ENCODE measurements around the gene SYT12. TPM values are rescaled to one million over a fixed set of nuclear protein-coding genes. Genes with fewer than 3 reads are reported as not detected.

The SYT12 gene
- total RNA-seq, 1 experiment from 2014 or later = 1.9 TPM

DNA sequence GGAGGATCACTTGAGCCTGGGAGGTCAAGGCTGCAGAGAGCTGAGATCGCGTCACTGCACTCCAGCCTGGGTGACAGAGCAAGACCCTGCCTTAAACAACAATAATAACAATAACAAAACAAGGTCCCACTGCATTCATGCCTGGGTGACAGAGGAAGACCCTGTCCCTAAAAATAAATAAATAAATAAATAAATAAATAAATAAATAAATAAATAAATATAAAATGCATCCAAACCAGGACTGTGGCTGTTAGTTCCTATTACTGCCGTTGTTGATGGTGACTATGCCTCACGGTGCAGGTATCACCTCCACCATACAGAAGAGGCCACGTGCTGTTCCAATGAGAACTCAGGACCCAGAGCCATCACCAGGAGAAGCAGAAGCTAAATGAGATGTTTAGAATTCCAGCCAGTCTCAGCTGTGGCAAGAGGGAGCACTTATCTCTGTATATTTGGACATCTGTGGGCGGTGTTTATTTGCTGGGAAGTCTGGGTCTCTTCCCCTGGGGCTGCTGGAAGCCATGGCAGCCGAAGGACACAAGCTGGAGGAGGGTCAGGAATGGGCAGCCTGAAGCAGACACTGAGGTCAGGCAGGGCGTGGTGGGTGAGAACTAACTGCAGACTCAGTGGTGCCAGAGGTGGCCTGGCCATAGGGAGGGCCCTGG, 26.2 kb upstream of the SYT12 start:
- Histone ChIP-seq H2BK20ac (ENCODE audit: low read depth, low read length, poor library complexity, severe bottlenecking) (no peak overlapping the region), H2BK120ac (ENCODE audit: low read depth, low read length, poor library complexity, severe bottlenecking) (no peak overlapping the region), H4K91ac (ENCODE audit: insufficient read length, low read depth, low read length) (no peak overlapping the region), H4K8ac (replicated peaks; ENCODE audit: insufficient read length, low read depth, low read length) (no peak overlapping the region), H2BK5ac (ENCODE audit: insufficient read length, low read length) (no peak overlapping the region), H3K56ac (ENCODE audit: insufficient read length, low read depth, low read length) (no peak overlapping the region), H3K9me3 (ENCODE audit: control insufficient read depth, low read depth, low read length) (no peaks in the 10 kb centered on the region), H3K27me3 (ENCODE audit: insufficient read depth, low read length) (no peaks in the 10 kb centered on the region), H3K4me1 (ENCODE audit: insufficient read depth, low read length) (no peaks in the 10 kb centered on the region), H3K18ac (ENCODE audit: insufficient read length, low read depth, low read length) (no peak overlapping the region), H4K20me1 (ENCODE audit: control insufficient read depth, insufficient read depth, insufficient read length) (no peaks in the 10 kb centered on the region), H4K5ac (ENCODE audit: insufficient read length, low read depth, low read length) (no peak overlapping the region), H2AK5ac (ENCODE audit: insufficient read length, low read length) (no peak overlapping the region), H2BK15ac (ENCODE audit: low read depth, low read length) (no peak overlapping the region), H3K23me2 (ENCODE audit: insufficient read length, low read depth, low read length, poor library complexity, severe bottlenecking) (no peaks in the 10 kb centered on the region), H3K79me2 (ENCODE audit: insufficient read depth, low read length) (no peaks in the 10 kb centered on the region), H3K4ac (ENCODE audit: low read depth, low read length) (no peak overlapping the region), H3K9ac (ENCODE audit: extremely low read depth, insufficient read length, low read length) (no peak overlapping the region), H3T11ph (ENCODE audit: low read length) (no peak overlapping the region), H3K4me2 (ENCODE audit: insufficient read depth, insufficient read length, low read length) (no peak overlapping the region), H3K27ac (ENCODE audit: insufficient read length, low read depth, low read length) (no peak overlapping the region), H3K23ac (ENCODE audit: insufficient read length, low read depth, low read length) (no peak overlapping the region), H2AFZ (ENCODE audit: low read length) (no peak overlapping the region), H3K14ac (ENCODE audit: insufficient read depth, low read length) (no peak overlapping the region), H3K79me1 (ENCODE audit: insufficient read depth, low read depth, low read length, poor library complexity, severe bottlenecking) (no peaks in the 10 kb centered on the region), H2BK12ac (ENCODE audit: insufficient read length, low read depth, low read length) (no peak overlapping the region)
- Mint-ChIP-seq H3K27ac (no peak overlapping the region; a peak in 1 of 7 replicates), H3K4me1 (peaks cover 4% of the 10 kb centered on the region in 2 experiments), H3K27me3 (ENCODE audit: low read depth) (no peaks in the 10 kb centered on the region; the same call in none of the 2 replicates), H3K36me3 (ENCODE audit: insufficient read depth in 1 of 3, low read depth in 3 of 3) (no peaks in the 10 kb centered on the region), H3K4me3 (no peak overlapping the region), H3K9me3 (no peaks in the 10 kb centered on the region)
- no peak for TF ChIP-seq CTCF (conservative IDR thresholded peaks at IDR 0.05)
- WGBS (ENCODE audit: extremely low coverage, insufficient read length, low lambda C conversion rate) = no CpG with 5 or more reads among the region's 8 CpGs
- no peak for DNase-seq
